Tibial nerve (tissue), 4 donors: ENCODE measurements around the gene RAB40AL. TPM values are rescaled to one million over a fixed set of nuclear protein-coding genes. Genes with fewer than 3 reads are reported as not detected.

ENCODE experiments used
- DNase-seq, 2 donors: peaks; one replicate each; pipeline ENCODE4 v3.0.0-alpha.2; 2019; ENCODE audit warnings: low spot score in 2 of 2
- H3K27ac ChIP-seq, 4 donors: fragments of 200-600 bp; sonication (generic) in 3 of 4; one replicate each; pipeline ENCODE4 v1.5.1; 2017 to 2019; ENCODE audit warnings: mild to moderate bottlenecking in 1 of 4
- H3K27me3 ChIP-seq, 2 donors: fragments of 200-600 bp; sonication (generic) in 1 of 2; one replicate each; pipeline versions ENCODE4 v1.5.1 to v1.6.0; 2017 to 2019
- H3K36me3 ChIP-seq, 3 donors: fragments of 200-600 bp; sonication (generic); one replicate each; pipeline ENCODE4 v1.5.1; 2018 to 2019
- H3K4me1 ChIP-seq, 4 donors: fragments of 200-600 bp; sonication (generic) in 3 of 4; one replicate each; pipeline ENCODE4 v1.5.1; 2017 to 2019
- H3K4me3 ChIP-seq, 4 donors: fragments of 200-600 bp; sonication (generic) in 3 of 4; one replicate each; pipeline ENCODE4 v1.5.1; 2017 to 2019; ENCODE audit warnings: mild to moderate bottlenecking in 1 of 4, moderate library complexity in 1 of 4
- H3K9me3 ChIP-seq, 4 donors: fragments of 200-600 bp; sonication (generic) in 3 of 4; one replicate each; pipeline ENCODE4 v1.5.1; 2017 to 2019
- CTCF ChIP-seq, 5 experiments: fragments of 200-600 bp in 3 of 5; fragments of 450-650 bp in 2 of 5; sonication (generic) in 3 of 5; IDR thresholded peaks; one replicate each; pipeline ENCODE4 v1.5.1; 2016 to 2019; ENCODE audit warnings: antibody characterized with exemption in 5 of 5, mild to moderate bottlenecking in 3 of 5, moderate library complexity in 2 of 5
- EP300 ChIP-seq, 2 donors: sonication (generic); formaldehyde crosslinking; IDR thresholded peaks; one replicate each; pipeline ENCODE4 v1.6.1; 2017; ENCODE audit warnings: antibody characterized with exemption in 2 of 2, mild to moderate bottlenecking in 1 of 2
- POLR2A ChIP-seq, 2 donors: fragments of 450-650 bp; IDR thresholded peaks; one replicate each; pipeline ENCODE4 v1.6.1; 2017; ENCODE audit warnings: antibody characterized with exemption in 2 of 2, mild to moderate bottlenecking in 2 of 2, moderate library complexity in 2 of 2
- WGBS, 2 donors: methylation state at CpG; one replicate each; pipeline ENCODE4 v1.1.5; 2018; 5-methylcytosine and 5-hydroxymethylcytosine counted together
- total RNA-seq, 4 donors: library from RNA; depleted of rRNA; stranded (reverse); fragments of >200 nt; gene quantifications; one replicate each; pipeline ENCODE4 v1.1.0, GENCODE V29; 2016

The RAB40AL gene
- total RNA-seq, 4 donors from 2014 or later = 1.4 to 3.3 (median 2.4) TPM; not detected in 1

GRCh38 chrX:102979536-102979935 is 42.5 kb downstream of the RAB40AL start:
- DNase-seq = no peak
- Histone ChIP-seq H3K36me3 (no peaks in the 10 kb centered on the region), H3K9me3 (no peaks in the 10 kb centered on the region), H3K4me3 (no peak overlapping the region), H3K27me3 (peaks cover 0 to 6% of the 10 kb centered on the region in 2 donors), H3K27ac (no peak overlapping the region), H3K4me1 (no peaks in the 10 kb centered on the region)
- WGBS, 2 donors = 72 to 95% methylated on average over 2 of the region's 2 CpGs
- TF ChIP-seq POLR2A (IDR thresholded peaks at IDR 0.05) (no peak), CTCF (IDR thresholded peaks at IDR 0.05) (no peak), EP300 (IDR thresholded peaks at IDR 0.05) (no peak)

- H3K4me3 ChIP-seq = no peak overlapping the region
- no peaks in the 10 kb centered on the region for H3K4me1 ChIP-seq
- TF ChIP-seq EP300 (IDR thresholded peaks at IDR 0.05) = no peak
- TF ChIP-seq CTCF (IDR thresholded peaks at IDR 0.05) = no peak
- no peak for TF ChIP-seq POLR2A (IDR thresholded peaks at IDR 0.05)
- no peak overlapping the region for H3K27ac ChIP-seq
- no peak for DNase-seq
- H3K36me3 ChIP-seq = no peaks in the 10 kb centered on the region
- WGBS, 2 donors = 67 to 71% methylated on average over 2 of the region's 2 CpGs
- H3K27me3 ChIP-seq = peaks cover 0 to 6% of the 10 kb centered on the region in 2 donors
- no peaks in the 10 kb centered on the region for H3K9me3 ChIP-seq
Measured at GRCh38 chrX:102983205-102983604, 46.1 kb downstream of the RAB40AL start.

- Histone ChIP-seq H3K27ac (no peak overlapping the region), H3K9me3 (no peaks in the 10 kb centered on the region), H3K36me3 (no peaks in the 10 kb centered on the region), H3K4me3 (no peak overlapping the region), H3K4me1 (no peaks in the 10 kb centered on the region), H3K27me3 (peaks cover 0 to 6% of the 10 kb centered on the region in 2 donors)
- no peak for TF ChIP-seq POLR2A (IDR thresholded peaks at IDR 0.05)
- TF ChIP-seq EP300 (IDR thresholded peaks at IDR 0.05) = no peak
- TF ChIP-seq CTCF (IDR thresholded peaks at IDR 0.05) = no peak
- WGBS, 2 donors = 65 to 75% methylated on average over 3 of the region's 3 CpGs
- DNase-seq = no peak
Measured at GRCh38 chrX:102985192-102985591, 48.1 kb downstream of the RAB40AL start.

Other genes starting within 250 kb of the RAB40AL start
- 1 to 10 TPM; 4.8 to 7.3 (median 6.5) TPM for gene GPRASP2, start 224.8 kb upstream of the RAB40AL start, total RNA-seq
- 1 to 10 TPM; 2.5 to 7.0 (median 3.0) TPM for gene GPRASP3, start 216.5 kb upstream of the RAB40AL start, total RNA-seq
- 1 to 10 TPM in 1 of 4 donors, under 1 TPM in 1, not detected in 2; 0.90 to 1.7 TPM for gene BEX1, start 126.9 kb downstream of the RAB40AL start, total RNA-seq
- 1 to 10 TPM in 1 of 4 donors, under 1 TPM in 3; 0.22 to 1.2 (median 0.71) TPM for gene NXF3, start 155.9 kb downstream of the RAB40AL start, total RNA-seq